Thyroid gland (tissue), 4 donors: ENCODE results near the gene AMZ1.

Experiments used
- POLR2A ChIP-seq, 2 donors: fragments of 450-650 bp; IDR thresholded peaks; one replicate each; pipeline ENCODE4 v1.6.1; 2017; ENCODE audit warnings: antibody characterized with exemption in 2 of 2, mild to moderate bottlenecking in 2 of 2, moderate library complexity in 1 of 2
- TF ChIP-seq, protein P1 (sequence below), 6 experiments: fragments of 200-600 bp in 3 of 6; fragments of 450-650 bp in 3 of 6; sonication (generic) in 3 of 6; IDR thresholded peaks; one replicate each; pipeline ENCODE4 v1.5.1; 2016 to 2019; ENCODE audit warnings: antibody characterized with exemption in 6 of 6, mild to moderate bottlenecking in 2 of 6, inconsistent platforms in 1 of 6, moderate library complexity in 1 of 6

DNA sequence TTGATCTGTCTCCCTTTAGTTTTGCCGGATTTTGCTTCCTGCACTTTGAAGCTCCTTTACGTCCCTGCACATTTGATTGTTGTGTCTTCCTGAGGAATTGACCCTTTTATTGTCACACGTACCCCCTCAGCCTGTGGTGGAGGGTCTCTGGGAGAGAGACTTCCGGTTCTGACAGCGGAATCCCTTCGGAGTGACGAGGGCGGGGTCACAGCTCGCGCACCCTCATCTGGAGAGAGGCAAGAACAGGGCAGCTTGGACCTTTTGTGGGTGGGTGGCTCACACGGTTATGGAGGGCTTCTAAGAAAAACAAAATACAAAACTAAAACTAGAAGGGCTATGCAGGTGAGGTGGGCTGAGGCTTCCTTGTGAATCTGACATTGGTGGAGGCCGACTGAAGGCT lies 26.0 kb downstream of the AMZ1 start:
- TF ChIP-seq, protein P1, sequence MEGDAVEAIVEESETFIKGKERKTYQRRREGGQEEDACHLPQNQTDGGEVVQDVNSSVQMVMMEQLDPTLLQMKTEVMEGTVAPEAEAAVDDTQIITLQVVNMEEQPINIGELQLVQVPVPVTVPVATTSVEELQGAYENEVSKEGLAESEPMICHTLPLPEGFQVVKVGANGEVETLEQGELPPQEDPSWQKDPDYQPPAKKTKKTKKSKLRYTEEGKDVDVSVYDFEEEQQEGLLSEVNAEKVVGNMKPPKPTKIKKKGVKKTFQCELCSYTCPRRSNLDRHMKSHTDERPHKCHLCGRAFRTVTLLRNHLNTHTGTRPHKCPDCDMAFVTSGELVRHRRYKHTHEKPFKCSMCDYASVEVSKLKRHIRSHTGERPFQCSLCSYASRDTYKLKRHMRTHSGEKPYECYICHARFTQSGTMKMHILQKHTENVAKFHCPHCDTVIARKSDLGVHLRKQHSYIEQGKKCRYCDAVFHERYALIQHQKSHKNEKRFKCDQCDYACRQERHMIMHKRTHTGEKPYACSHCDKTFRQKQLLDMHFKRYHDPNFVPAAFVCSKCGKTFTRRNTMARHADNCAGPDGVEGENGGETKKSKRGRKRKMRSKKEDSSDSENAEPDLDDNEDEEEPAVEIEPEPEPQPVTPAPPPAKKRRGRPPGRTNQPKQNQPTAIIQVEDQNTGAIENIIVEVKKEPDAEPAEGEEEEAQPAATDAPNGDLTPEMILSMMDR (IDR thresholded peaks at IDR 0.05): no peak
- TF ChIP-seq POLR2A (IDR thresholded peaks at IDR 0.05): no peak
